ENCODE results near the gene THAP10. TPM values are rescaled to one million over a fixed set of nuclear protein-coding genes. Genes with fewer than 3 reads are reported as not detected.
"Not testable (repeated sequence)": the region's sequence is repeated elsewhere in the genome, so short reads cannot be mapped to it uniquely, and the experiment has no call there.

The THAP10 gene
- total RNA-seq, 1 experiment from 2014 or later = 1.9 TPM

GRCh38 chr15:70859322-70859908 lies 32.8 kb downstream of the THAP10 start:
- no peaks in the 10 kb centered on the region for H3K36me3 ChIP-seq (ENCODE audit: control insufficient read depth, insufficient read depth, low read length)
- POLR2A ChIA-PET = no interaction called here
- DNase-seq = no peak
- H3K27ac Mint-ChIP-seq (ENCODE audit: unreplicated experiment) = no peak overlapping the region
- no peaks in the 10 kb centered on the region for H3K9me3 ChIP-seq
- no peaks in the 10 kb centered on the region; the same call in 1 of the 2 replicates for H3K27me3 ChIP-seq (replicated peaks; ENCODE audit: control insufficient read depth, insufficient read depth, low read length)
- CTCF ChIA-PET = interaction anchor here (1.2 kb wide), 1 partner anchor 15 kb away, joined by 4 read pairs; no protein-coding TSS in a partner anchor
- no peak overlapping the region for H3K4me3 Mint-ChIP-seq (ENCODE audit: unreplicated experiment)
- H3K36me3 Mint-ChIP-seq (ENCODE audit: insufficient read depth, unreplicated experiment) = no peaks in the 10 kb centered on the region
- no peaks in the 10 kb centered on the region for H3K27me3 Mint-ChIP-seq (ENCODE audit: insufficient read depth, unreplicated experiment)
- intact Hi-C loops (cut with micrococcal nuclease; ENCODE audit: unreplicated experiment) = no loop called here
- no TSS peak for BruUV-seq (replicated peaks)
- no peaks in the 10 kb centered on the region for H3K9me3 Mint-ChIP-seq (ENCODE audit: unreplicated experiment)
- TF ChIP-seq, protein P1, sequence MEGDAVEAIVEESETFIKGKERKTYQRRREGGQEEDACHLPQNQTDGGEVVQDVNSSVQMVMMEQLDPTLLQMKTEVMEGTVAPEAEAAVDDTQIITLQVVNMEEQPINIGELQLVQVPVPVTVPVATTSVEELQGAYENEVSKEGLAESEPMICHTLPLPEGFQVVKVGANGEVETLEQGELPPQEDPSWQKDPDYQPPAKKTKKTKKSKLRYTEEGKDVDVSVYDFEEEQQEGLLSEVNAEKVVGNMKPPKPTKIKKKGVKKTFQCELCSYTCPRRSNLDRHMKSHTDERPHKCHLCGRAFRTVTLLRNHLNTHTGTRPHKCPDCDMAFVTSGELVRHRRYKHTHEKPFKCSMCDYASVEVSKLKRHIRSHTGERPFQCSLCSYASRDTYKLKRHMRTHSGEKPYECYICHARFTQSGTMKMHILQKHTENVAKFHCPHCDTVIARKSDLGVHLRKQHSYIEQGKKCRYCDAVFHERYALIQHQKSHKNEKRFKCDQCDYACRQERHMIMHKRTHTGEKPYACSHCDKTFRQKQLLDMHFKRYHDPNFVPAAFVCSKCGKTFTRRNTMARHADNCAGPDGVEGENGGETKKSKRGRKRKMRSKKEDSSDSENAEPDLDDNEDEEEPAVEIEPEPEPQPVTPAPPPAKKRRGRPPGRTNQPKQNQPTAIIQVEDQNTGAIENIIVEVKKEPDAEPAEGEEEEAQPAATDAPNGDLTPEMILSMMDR (IDR thresholded peaks at IDR 0.05; ENCODE audit: insufficient read depth in 1 of 2, low read depth in 1 of 2, low read length in 1 of 2, severe bottlenecking in 1 of 2, unreplicated experiment in 1 of 2) = no peak
- no peaks in the 10 kb centered on the region for H3K4me1 ChIP-seq
- no peak overlapping the region for H3K4me3 ChIP-seq (ENCODE audit: low read depth, low read length)
- peaks cover 9% of the 10 kb centered on the region for H3K4me1 Mint-ChIP-seq (ENCODE audit: low read depth, unreplicated experiment)

- H3K4me3 Mint-ChIP-seq (ENCODE audit: unreplicated experiment); H3K4me1 ChIP-seq; intact Hi-C loops (cut with micrococcal nuclease; ENCODE audit: unreplicated experiment); POLR2A ChIA-PET; H3K36me3 ChIP-seq (ENCODE audit: control insufficient read depth, insufficient read depth, low read length); CTCF ChIA-PET; H3K27me3 ChIP-seq (replicated peaks; ENCODE audit: control insufficient read depth, insufficient read depth, low read length); H3K27ac Mint-ChIP-seq (ENCODE audit: unreplicated experiment); H3K9me3 Mint-ChIP-seq (ENCODE audit: unreplicated experiment); DNase-seq; H3K4me3 ChIP-seq (ENCODE audit: low read depth, low read length); H3K36me3 Mint-ChIP-seq (ENCODE audit: insufficient read depth, unreplicated experiment); H3K4me1 Mint-ChIP-seq (ENCODE audit: low read depth, unreplicated experiment); H3K27me3 Mint-ChIP-seq (ENCODE audit: insufficient read depth, unreplicated experiment); H3K9me3 ChIP-seq; BruUV-seq (replicated peaks): not testable (repeated sequence)
Measured at GRCh38 chr15:70858614-70859321, 33.5 kb downstream of the THAP10 start.

DNA sequence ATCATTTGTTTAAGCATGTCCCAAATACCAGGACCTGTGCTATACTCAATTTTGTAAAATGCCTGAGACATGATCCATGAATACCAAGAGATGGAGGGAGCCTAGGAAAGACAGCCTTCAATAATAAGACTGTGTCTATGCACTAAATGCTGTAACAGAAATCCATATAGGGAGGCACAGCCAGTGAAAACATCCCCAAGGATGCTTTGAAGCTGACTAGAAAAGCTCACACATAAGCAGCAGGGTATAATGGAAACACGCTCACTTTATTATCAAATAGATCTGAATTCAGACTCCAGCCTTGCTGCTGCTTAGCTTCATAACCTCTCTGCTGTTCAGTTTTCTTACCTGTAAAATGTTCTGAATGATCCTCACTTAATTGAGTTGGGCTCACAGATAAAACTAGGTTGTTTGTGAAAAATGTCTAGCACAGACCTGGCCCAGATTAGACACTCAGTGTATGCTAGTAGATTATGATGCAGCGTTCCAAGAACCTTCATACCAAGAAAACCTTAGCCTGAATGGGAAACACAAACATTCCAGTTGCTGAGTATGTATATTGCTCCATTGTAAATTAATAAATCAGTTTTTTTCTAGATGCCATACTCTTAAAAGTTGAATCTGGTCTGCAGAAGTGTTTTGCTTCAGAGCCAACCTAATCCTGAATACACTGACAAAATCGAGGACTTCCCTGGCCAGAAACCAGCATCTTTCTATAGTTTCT lies 34.5 kb downstream of the THAP10 start:
- ChIA-PET CTCF (interaction anchor here (1.2 kb wide), 1 partner anchor 17 kb away, joined by 4 read pairs; no protein-coding TSS in a partner anchor), POLR2A (no interaction called here)
- no peak overlapping the region for H3K4me3 ChIP-seq (ENCODE audit: low read depth, low read length)
- TF ChIP-seq, protein P1 (IDR thresholded peaks at IDR 0.05; ENCODE audit: insufficient read depth in 1 of 2, low read depth in 1 of 2, low read length in 1 of 2, severe bottlenecking in 1 of 2, unreplicated experiment in 1 of 2) = no peak
- intact Hi-C loops (cut with micrococcal nuclease; ENCODE audit: unreplicated experiment) = no loop called here
- no peak for DNase-seq
- Mint-ChIP-seq H3K4me1 (ENCODE audit: low read depth, unreplicated experiment) (peaks cover 9% of the 10 kb centered on the region), H3K9me3 (ENCODE audit: unreplicated experiment) (no peaks in the 10 kb centered on the region), H3K27me3 (ENCODE audit: insufficient read depth, unreplicated experiment) (no peaks in the 10 kb centered on the region), H3K36me3 (ENCODE audit: insufficient read depth, unreplicated experiment) (no peaks in the 10 kb centered on the region), H3K4me3 (ENCODE audit: unreplicated experiment) (no peak overlapping the region), H3K27ac (ENCODE audit: unreplicated experiment) (no peak overlapping the region)
- BruUV-seq (replicated peaks) = no TSS peak
- no peaks in the 10 kb centered on the region for H3K9me3 ChIP-seq
- no peaks in the 10 kb centered on the region; the same call in 1 of the 2 replicates for H3K27me3 ChIP-seq (replicated peaks; ENCODE audit: control insufficient read depth, insufficient read depth, low read length)
- H3K4me1 ChIP-seq = no peaks in the 10 kb centered on the region
- H3K36me3 ChIP-seq (ENCODE audit: control insufficient read depth, insufficient read depth, low read length) = no peaks in the 10 kb centered on the region

All from Caco-2 (cell line).